Parathyroid adenoma (tissue), 2 donors: Measurements from ENCODE around the gene PRM1.

Experiments
- H2AFZ ChIP-seq: fragments of 300-600 bp; sonication (generic); one replicate; pipeline ENCODE4 v1.7.0; 2017; ENCODE audit warnings: antibody characterized with exemption, mild to moderate bottlenecking
- H3K27ac ChIP-seq: fragments of 300-600 bp; sonication (generic); one replicate; pipeline ENCODE4 v1.7.0; 2017
- H3K27me3 ChIP-seq: fragments of 300-600 bp; sonication (generic); one replicate; pipeline ENCODE4 v1.7.0; 2017; ENCODE audit warnings: low read length; ENCODE audit not compliant: control insufficient read depth, insufficient read depth
- H3K36me3 ChIP-seq: fragments of 300-600 bp; sonication (generic); one replicate; pipeline ENCODE4 v1.7.0; 2017; ENCODE audit warnings: low read length; ENCODE audit not compliant: control insufficient read depth, insufficient read depth
- H3K4me1 ChIP-seq: fragments of 300-600 bp; sonication (generic); one replicate; pipeline ENCODE4 v1.7.0; 2017; ENCODE audit warnings: control low read depth
- H3K4me2 ChIP-seq: fragments of 300-600 bp; sonication (generic); one replicate; pipeline ENCODE4 v1.7.0; 2017; ENCODE audit warnings: low read length
- H3K4me3 ChIP-seq: fragments of 300-600 bp; sonication (generic); one replicate; pipeline ENCODE4 v1.7.0; 2017; ENCODE audit warnings: low read depth, low read length
- H3K79me2 ChIP-seq: fragments of 300-600 bp; sonication (generic); one replicate; pipeline ENCODE4 v1.7.0; 2017; ENCODE audit warnings: control low read depth
- H3K9ac ChIP-seq: fragments of 300-600 bp; sonication (generic); one replicate; pipeline ENCODE4 v1.7.0; 2017; ENCODE audit warnings: mild to moderate bottlenecking
- H3K9me3 ChIP-seq: fragments of 300-600 bp; sonication (generic); one replicate; pipeline ENCODE4 v1.7.0; 2017; ENCODE audit warnings: low read length; ENCODE audit not compliant: control insufficient read depth
- TF ChIP-seq, protein P1 (sequence below): fragments of 300-600 bp; sonication (generic); IDR thresholded peaks from one replicate; pipeline ENCODE4 v1.7.0; 2017; ENCODE audit warnings: antibody characterized with exemption, mild to moderate bottlenecking
- donor health status: primary hyperparathyroidism.

Gene PRM1

DNA sequence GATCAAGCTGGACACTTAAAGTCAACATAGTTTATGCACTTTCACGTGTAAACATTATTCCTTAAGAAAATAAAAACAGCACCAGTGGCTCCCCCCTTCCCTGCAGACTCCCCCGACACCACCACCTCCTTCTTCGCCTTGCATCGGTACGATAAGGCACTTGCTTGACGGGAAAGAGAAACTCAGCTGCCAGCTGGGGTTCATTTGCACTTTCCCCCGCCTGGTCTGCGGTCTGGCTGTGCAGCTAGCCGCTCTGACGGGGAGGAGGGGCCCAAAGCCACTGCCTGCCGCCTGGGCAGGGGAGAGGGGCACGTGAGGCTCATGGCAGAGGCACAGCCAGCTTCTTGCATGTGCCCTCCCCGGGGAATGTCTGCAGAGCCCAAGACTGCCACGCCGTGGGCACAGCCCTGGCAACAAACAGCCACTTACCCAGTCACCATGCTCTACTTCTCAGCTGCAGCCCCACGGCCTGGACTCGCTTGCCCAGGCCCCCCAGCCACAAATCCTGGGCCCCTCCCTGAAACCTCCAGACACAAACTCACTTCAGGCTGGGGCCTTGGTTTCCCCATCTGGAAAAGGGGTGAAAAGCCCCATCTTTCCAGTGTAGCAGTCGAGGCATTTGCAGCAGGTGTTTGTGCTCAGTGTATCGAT lies 16.5 kb upstream of the PRM1 start:
- Histone ChIP-seq H3K4me1 (peaks cover 13% of the 10 kb centered on the region), H3K36me3 (no peaks in the 10 kb centered on the region), H3K4me3 (no peak overlapping the region), H3K9me3 (no peaks in the 10 kb centered on the region), H2AFZ (peak overlapping the region; percentile 85), H3K79me2 (no peaks in the 10 kb centered on the region), H3K4me2 (peak overlapping the region; percentile 47), H3K27ac (no peak overlapping the region), H3K9ac (no peak overlapping the region), H3K27me3 (no peaks in the 10 kb centered on the region)
- TF ChIP-seq, protein P1, sequence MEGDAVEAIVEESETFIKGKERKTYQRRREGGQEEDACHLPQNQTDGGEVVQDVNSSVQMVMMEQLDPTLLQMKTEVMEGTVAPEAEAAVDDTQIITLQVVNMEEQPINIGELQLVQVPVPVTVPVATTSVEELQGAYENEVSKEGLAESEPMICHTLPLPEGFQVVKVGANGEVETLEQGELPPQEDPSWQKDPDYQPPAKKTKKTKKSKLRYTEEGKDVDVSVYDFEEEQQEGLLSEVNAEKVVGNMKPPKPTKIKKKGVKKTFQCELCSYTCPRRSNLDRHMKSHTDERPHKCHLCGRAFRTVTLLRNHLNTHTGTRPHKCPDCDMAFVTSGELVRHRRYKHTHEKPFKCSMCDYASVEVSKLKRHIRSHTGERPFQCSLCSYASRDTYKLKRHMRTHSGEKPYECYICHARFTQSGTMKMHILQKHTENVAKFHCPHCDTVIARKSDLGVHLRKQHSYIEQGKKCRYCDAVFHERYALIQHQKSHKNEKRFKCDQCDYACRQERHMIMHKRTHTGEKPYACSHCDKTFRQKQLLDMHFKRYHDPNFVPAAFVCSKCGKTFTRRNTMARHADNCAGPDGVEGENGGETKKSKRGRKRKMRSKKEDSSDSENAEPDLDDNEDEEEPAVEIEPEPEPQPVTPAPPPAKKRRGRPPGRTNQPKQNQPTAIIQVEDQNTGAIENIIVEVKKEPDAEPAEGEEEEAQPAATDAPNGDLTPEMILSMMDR, result peak; percentile 11

DNA sequence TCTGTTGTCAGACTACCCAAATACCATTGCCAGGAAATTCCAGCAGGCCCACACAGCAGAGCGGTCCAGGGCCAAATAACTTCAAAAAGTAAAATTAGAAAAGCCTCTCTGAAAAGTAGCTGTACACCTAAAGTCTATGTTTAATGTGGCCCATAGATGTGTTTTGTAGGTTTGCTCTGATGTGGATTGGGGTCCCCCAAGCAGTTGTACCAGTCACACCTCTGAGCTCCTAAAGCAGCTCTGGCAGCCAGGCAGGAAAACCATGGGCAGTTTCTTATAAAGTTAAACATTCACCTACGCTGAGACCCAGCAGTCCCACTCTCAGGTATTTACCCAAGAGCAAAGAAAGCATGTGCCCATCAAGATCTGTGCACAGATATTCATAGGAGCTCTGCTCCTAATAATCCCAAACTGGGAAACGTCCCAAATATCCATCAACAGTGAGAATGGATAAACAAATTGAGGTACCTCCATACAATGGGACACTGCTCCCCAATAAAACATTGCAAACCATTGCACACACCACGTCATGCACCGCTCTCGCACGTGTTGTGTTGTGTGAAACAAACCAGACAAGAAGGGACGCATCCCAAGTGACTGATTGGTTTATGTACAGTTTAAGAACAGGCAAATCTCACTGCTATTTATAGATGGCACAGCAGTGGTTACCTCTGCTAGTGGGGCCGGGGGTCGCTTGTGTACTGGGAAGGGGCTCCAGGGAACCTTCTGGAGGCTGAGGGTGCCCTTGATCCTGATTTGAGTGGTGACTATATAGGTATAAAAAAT lies 15.8 kb upstream of the PRM1 start:
- H3K9me3 ChIP-seq, result no peaks in the 10 kb centered on the region
- no peaks in the 10 kb centered on the region for H3K79me2 ChIP-seq
- H3K36me3 ChIP-seq, result no peaks in the 10 kb centered on the region
- TF ChIP-seq, protein P1, result no peak
- H3K4me2 ChIP-seq, result peak overlapping the region; percentile 47
- H3K4me3 ChIP-seq, result no peak overlapping the region
- H3K9ac ChIP-seq, result no peak overlapping the region
- H2AFZ ChIP-seq, result peak overlapping the region; percentile 85
- H3K27ac ChIP-seq, result no peak overlapping the region
- H3K4me1 ChIP-seq, result peaks cover 11% of the 10 kb centered on the region
- no peaks in the 10 kb centered on the region for H3K27me3 ChIP-seq

DNA sequence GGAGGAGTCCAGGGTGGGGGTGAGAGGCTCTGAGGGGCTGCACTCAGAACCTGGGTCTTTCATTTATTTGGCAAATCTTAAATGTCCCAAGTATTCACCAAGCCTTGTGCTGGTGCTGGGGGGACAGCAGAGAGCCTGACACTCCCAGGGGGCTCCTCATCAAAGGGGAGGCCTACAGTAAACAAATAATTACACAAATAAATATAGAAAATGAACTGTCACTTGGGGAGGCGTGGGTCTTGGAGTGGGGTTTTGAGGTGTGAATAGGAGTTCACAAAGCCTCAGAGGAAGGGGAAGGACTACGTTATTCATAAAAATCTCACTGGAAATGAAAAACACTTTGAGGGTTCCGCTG lies 15.2 kb upstream of the PRM1 start:
- no peak overlapping the region for H3K4me3 ChIP-seq
- H3K36me3 ChIP-seq, result no peaks in the 10 kb centered on the region
- no peaks in the 10 kb centered on the region for H3K27me3 ChIP-seq
- no peak overlapping the region for H3K4me2 ChIP-seq
- H2AFZ ChIP-seq, result no peak overlapping the region
- H3K79me2 ChIP-seq, result no peaks in the 10 kb centered on the region
- TF ChIP-seq, protein P1, result no peak
- H3K9ac ChIP-seq, result no peak overlapping the region
- no peaks in the 10 kb centered on the region for H3K9me3 ChIP-seq
- H3K4me1 ChIP-seq, result peaks cover 11% of the 10 kb centered on the region
- H3K27ac ChIP-seq, result no peak overlapping the region

DNA sequence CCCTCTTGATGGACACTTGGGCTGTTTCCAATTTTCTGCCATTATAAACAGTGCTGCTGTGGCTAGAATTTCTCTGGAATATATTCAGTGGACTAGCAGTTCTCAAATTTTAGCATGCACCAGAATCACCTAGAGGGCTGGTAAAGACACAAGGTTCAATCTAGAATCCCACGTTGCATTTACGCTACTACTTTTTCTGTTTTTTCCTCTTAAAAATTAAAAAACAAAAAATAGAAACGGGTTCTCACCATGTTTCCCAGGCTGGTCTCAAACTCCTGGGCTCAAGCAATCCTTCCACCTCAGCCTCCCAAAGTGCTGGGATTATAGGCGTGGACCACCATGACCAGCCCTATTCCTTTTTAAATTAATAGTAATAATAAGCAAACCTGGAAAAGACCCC lies 14.5 kb upstream of the PRM1 start:
- no peaks in the 10 kb centered on the region for H3K36me3 ChIP-seq
- no peak overlapping the region for H3K9ac ChIP-seq
- no peak overlapping the region for H3K4me3 ChIP-seq
- TF ChIP-seq, protein P1, result no peak
- H3K4me1 ChIP-seq, result peaks cover 11% of the 10 kb centered on the region
- no peak overlapping the region for H2AFZ ChIP-seq
- no peak overlapping the region for H3K27ac ChIP-seq
- no peaks in the 10 kb centered on the region for H3K79me2 ChIP-seq
- no peak overlapping the region for H3K4me2 ChIP-seq
- no peaks in the 10 kb centered on the region for H3K27me3 ChIP-seq
- H3K9me3 ChIP-seq, result no peaks in the 10 kb centered on the region
